HG02642 (cell line): ENCODE measurements around the gene CNOT11.

Source experiments
- ATAC-seq: cut with Tn5 transposase; IDR thresholded peaks from one replicate; pipeline ENCODE4 v1.9.1; 2021; ENCODE audit warnings: mild to moderate bottlenecking; ENCODE audit not compliant: unreplicated experiment, poor library complexity

Gene CNOT11

DNA sequence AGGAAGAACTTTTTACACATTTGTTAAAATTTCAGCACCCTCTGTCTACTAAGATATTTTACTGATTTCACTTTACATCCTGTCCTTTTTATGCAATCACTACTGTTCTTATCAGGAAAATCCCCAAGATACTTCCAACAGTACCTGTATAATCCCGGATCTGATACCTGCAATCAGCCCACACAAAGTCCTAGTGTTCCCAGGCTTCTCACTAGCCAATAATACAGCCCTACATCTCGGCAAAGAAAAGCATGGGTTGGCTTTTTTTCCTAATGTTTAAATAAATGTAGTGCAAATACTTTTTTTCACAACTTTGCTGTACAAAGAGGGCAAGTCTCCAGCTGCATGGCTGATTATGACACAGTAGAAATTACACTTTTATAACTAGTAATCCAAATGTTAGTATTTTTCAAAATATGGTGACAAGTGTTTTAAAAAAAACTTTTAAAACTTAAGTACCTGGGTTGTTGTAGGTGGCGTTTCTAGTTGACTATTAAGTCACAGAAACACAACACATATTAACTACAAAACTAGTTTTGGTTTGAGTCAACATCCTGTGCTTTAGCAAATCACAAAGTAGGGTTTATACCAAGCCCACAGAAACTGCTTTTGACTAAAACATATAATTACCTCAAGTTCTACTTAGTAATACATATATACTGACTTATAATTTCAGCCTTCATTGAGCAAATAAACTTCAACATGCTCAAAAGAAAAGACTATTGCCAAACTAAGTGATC, 19.5 kb downstream of the CNOT11 start:
- peak; percentile 76 for ATAC-seq

DNA sequence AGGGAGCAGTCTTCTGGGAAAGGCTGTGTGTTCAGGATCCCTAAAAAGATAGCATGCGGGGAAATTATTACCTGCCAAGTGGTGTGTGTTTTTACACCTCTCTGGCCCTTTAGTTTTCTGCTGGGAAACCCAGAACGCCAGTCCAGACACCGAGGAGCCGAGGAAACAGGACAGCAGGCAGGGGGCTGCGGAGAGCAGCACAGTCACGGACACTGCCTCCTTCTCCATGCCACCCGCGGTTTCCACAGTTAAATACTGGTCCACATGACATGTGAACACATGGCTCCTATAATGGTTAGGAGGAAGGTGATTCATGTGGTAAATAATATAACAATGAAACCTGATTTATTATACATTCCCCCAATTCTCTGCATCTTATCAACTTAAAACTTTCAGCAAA, 20.4 kb downstream of the CNOT11 start:
- no peak for ATAC-seq

DNA sequence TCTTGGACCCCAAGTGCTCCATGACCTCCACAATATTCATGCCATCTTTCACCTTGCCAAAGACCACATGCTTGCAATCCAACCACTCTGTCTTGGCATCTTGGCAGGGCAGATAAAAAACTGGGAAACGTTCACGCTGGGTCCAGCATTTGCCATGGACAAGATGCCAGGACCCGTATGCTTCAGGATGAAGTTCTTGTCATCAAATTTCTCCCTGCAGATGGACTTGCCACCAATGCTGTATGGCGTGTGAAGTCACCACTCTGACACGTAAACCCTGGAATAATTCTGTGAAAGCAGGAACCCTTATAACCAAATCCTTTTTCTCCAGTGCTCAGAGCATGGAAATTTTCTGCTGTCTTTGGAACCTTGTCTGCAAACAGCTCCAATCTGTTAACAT, 21.5 kb downstream of the CNOT11 start:
- ATAC-seq = no peak

DNA sequence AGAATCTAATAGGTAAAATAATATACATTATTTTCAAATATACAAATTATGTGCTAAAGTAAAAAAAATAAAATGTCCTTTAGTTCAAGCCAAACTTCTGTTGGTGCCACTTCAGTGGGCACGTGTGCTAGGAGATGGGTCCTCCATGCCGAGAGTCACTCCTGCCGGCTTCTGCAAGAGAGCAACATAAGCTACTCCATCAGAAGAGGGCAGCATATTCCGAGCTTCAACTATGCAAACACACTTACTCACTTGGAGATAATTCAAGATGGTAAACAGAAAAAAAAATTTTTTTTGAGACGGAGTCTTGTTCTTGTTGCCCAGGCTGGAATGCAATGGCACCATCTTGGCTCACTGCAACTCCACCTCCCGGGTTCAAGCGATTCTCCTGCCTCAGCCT, 24.4 kb downstream of the CNOT11 start:
- ATAC-seq = no peak

DNA sequence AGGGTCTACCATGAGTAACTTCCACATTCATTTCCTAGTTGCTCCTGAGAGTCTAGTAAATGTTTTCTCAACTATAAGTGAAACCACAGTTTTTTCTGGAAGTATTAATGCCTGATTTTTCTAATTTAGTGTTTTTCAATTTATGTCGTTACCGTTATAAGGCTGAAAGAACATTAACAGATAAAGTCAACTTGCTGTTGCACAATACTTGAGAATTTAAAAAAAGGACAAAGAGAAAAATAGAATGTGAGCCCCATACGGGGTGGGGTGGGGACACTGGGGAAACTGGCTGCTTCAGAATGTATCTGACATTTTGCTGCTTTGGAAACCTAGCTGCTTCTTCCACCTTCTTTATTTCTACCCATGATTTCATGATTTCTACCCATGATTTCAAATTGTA, 26.2 kb downstream of the CNOT11 start:
- no peak for ATAC-seq

DNA sequence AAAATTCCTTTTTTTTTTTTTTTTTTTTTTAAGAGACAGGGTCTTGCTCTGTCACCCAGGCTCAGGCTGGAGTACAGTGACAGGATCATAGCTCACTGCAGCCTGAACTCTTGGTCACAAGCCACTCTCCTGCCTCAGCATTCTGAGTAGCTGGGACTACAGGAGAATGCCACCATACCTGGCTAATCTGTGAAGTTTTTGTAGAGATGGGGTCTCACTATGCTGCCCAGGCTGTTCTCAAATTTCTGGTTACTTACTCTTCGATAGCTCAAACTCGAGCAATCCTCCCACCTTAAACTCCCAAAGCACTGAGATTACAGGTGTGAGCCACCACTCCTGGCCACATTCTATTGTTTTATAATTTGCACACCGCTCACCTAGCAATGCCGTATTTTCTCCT, 28.8 kb downstream of the CNOT11 start:
- ATAC-seq = no peak

DNA sequence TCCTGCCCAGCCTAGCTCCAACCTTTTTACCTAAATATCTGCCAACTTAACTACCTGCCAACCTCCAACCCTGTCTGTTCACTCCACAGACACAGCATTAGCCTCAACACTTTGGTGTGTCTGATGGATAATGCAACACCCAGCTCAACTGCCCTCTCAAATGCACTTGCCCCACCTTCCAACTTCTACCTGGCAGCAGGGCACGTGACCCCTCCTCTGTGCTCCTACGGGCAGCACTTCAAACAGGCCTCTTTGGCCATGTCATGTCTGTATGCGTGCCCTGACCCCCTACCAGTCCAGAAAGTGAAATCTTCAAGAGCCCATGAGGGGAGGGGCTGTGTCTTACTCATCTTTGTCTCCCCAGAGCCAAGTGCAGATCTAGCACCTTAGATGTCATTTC, 30.3 kb downstream of the CNOT11 start:
- no peak for ATAC-seq

DNA sequence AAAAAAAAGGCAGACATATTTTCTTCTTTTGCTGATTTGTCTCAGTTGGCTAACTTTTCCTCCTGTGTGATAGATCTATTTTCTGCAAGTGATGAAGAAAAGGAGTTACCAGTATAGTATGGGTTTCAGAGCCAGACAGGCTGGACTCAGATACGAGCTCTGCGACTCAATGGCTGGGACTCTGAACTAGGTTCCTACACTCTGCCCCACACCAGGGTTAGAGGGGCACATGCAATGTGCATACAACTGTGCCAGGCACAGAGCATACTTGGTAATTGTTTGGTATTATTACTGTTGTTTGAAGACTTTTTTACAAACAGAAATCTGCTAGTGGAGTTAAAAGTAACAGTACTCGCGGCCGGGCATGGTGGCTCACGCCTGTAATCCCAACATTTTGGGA, 34.0 kb downstream of the CNOT11 start:
- ATAC-seq = no peak

DNA sequence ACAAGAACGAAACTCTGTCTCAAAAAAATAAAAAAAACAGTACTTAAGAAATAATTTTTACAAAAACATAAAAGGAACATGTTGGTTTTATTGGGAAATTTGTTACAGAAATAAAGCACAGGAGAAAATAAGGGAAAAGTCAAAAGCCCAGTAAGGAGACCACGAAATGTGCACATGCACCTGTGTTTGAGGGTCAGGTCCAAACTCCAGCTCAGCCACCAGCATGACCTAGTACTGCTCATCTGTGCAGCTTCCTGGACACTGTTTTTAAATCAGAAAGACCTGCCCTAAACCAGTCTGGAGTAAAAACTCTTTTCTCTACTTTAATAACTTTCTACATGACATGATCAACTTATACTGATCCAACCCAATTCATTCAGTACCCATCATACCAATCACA, 34.6 kb downstream of the CNOT11 start:
- no peak for ATAC-seq

DNA sequence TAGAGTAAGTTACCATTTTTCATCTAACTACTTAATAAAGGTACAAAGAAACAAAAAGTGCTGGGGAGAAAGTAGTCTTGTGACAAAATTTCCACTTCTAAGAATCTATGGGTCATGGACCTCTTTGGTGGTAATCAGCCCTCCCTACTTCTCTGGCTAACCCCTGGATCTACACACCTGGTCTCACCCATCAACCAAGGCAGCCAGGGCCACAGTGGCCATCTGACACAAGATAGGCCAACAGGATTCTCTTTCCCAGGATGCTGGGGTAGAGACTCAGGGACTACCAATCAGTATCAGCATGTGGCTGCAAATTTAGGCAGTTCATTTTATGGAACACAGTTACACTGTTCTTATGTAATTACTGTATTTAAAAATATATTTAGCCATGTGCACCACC, 38.0 kb downstream of the CNOT11 start:
- no peak for ATAC-seq

DNA sequence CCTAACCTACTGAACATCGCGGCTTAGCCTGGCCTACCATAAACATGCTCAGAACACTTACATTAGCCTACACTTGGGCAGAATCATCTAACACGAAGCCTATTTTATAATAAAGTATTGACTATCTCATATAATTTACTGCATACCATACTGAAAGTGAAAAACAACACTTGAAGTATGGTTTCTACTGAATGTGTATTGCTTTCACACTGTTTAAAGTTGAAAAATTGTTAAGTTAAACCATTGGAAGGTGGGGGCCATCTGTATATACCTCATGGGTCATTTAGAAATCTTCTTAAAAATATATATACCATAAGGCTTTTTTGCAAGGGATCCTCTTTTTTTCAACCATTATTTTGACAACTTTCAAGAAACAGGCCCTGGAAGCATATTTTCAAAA, 39.3 kb downstream of the CNOT11 start:
- no peak for ATAC-seq

DNA sequence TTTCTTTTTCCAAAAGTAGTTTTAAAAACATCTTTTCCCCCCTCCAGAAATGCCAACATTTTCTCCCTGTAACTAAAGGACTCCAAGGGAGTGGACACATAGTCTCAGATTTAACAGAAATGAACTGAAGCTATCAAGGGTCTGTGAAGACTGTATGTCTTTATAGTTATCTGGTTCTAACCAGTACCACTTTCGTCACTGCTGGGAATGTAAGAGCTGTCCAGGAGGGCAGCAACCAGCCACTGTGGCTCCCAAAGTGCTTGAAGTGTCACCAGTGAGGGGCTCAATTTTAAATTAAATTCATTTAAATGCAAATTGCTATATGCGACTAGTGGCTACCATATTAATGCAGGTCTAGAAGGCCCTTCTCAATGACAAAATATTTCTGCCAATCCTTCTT, 40.9 kb downstream of the CNOT11 start:
- no peak for ATAC-seq

DNA sequence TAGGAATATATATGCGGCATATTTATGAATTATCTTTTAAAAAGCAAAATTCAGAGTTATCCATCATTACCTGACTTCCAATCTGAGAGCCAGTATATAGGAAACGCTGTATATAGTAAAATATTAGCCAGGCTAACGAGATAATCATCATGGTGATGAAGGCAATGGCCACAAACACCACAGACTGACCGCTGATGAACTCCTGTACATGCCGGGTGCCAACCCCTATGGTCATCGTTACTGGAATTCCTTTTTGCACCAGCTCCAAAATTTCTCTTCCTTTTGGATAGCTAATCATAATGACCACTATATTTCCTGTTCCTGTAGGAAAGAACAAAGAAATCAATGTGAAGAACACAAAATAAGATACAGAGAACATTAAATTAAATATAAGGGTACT, 42.2 kb downstream of the CNOT11 start:
- ATAC-seq = no peak

DNA sequence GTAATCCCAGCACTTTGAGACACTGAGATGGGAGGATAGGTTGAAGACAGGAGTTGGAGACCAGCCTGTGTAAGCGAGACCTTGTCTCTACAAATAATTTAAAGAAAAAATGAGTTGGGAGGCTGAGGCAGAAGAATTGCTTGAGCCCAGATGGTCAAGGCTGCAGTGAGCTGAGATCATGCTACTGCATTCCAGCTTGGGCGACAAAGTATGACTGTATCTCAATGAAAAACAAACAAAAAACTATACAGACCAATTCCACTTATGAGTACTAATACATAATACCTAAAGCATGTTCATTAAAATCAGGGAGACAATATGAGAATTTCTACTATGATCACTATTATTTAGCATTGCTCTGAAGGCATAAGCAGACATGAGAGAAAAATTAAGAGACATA, 43.2 kb downstream of the CNOT11 start:
- no peak for ATAC-seq

DNA sequence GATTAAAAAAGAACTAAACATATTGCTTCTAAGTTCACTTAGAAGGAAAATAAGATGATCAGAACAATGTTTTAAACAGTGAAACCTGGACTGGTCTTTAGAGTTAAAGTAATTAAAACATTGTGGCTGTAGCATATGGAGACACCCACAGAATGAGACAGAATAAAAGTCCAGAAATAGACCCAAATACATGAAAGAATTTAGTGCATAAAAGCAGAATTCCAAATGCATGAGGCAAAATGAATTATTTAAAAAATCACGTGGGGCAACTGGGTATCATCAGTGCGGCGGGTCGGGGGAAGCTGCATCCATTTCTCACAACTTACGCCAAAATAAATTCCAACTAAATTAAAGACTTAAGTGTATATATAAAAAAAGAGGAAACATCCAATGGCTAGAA, 43.7 kb downstream of the CNOT11 start:
- ATAC-seq = no peak

DNA sequence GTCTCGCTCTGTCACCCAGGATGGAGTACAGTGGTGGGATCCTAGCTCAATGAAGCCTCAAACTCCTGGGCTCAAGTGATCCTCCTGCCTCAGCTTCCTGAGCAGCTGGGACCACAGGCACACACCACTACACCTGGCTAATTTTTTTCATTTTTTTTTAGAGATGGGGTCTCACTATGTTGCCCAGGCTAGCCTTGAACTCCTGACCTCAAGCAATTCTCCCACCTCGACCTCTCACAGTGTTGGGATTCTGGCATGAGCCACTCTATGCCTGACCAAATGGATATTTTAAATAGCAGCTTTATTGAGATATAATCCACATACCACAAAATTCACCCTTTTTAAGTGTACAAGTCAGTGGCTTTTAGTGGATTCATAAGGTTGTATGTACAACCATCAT, 44.7 kb downstream of the CNOT11 start:
- no peak for ATAC-seq

DNA sequence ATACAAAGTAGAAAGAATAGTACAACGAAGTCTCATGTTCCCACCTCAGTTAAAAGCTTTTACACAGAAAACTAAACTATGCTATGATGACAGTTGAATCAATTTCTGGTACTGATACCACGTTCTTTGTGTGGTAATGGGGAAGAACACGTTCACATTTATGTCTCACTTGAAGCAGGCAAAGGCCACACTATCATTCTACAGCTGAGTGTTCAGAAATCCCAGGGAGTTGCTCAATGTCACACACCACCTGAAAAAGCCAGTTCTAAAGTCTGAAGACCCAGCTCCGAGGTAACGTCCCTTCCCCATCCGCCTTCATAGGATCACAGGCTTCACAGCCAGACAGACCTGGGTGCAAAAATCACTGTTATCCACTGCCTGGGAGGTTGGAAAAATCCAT, 46.9 kb downstream of the CNOT11 start:
- ATAC-seq = no peak

DNA sequence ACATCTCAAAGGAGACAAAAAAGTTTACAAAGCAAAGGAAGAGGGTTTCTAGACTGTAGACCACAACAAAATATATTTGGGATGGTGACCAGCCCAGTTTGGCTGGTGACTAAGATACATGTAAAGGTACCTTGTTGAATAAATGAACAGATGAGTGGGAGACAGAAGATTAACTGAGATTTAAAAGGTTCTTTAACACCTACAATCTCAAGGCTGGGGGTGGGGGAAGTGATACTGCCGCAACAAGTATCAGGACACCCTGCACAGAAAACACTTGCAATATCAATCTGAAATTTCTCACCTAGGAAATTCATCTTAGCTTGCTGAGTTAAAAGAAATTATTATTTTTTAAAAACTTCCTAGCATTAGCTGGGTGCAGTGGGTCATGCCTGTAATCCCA, 47.5 kb downstream of the CNOT11 start:
- ATAC-seq = no peak

DNA sequence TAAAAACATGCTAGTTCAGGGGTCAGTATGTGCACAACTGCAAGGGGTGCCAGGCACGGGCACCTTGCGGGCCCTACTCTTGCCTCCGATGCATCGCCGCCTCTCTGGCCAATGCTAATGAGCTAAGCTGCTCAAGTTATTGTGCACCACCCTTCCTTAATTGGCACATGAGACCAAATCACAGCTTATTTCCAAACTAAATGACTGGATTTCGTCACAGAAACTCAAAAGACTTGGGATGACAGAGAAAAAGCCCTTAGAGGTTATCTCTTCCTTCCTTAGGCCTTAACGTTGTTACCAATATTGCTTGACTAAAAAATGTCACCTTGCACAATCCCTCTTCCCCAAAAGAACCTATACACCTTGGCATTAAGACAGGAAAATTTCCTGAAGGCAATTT, 48.1 kb downstream of the CNOT11 start:
- ATAC-seq = no peak

DNA sequence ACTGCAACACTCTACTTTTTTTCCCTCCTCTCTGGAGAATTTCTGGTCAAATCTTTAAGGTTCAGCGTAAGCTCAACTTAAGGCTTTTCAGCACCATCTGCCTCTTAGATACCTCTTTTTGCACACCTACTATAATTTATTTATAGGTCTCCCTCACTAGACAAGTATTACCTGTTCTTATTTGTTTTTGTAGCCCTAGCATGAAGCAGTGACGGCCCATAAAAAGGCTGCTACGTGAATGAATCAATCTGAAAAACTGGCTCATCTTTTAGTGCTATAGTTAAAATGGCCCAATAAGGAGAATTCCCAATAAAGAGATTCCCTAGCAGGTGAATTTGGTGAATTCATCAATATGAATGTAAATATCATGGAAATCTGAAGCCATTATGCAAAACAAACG, 49.3 kb downstream of the CNOT11 start:
- no peak for ATAC-seq

DNA sequence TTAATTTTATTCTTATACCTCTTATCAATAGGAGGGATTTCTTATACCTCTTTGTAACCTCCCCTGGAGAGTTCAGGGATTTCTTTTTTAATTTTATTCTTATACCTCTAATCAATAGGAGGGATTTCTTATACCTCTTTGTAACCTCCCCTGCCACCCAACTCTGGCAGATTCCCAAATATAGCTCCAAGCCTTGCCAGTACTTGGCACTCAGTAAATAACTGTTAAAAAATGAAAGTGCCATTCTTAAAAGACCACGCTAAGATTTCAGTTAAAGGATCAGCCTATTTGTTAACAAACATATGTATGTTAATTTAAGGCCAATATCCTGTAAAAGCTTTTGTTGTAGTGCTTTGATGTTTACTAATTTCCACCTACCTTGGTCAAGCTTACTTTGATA, 51.0 kb downstream of the CNOT11 start:
- no peak for ATAC-seq

DNA sequence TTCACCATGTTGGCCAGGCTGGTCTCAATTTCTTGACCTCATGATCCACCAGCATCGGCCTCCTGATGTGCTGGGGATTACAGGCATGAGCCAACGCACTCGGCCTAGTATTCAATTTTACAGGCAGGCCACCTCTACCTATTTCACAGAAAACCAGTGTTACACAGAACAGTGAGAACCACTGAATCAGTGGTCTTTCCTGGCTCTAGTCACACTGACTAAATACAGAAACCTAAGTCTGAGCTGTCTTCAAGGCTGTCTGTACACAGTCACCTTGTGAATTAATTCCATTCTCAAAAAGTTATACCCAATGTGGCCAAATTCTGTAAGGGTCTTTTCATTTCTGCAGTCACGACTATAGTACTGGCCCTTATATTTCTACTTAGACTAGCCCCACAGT, 52.3 kb downstream of the CNOT11 start:
- ATAC-seq = no peak
